IMR-90 (cell line): ENCODE data around the gene COLEC11. TPM values are rescaled to one million over a fixed set of nuclear protein-coding genes. Genes with fewer than 3 reads are reported as not detected.

ENCODE experiments used
- ATAC-seq: fragments of 200-7000 bp; cut with Tn5 transposase; 2 replicates; pipeline ENCODE4 v1.9.1; 2020; ENCODE audit warnings: low read depth, mild to moderate bottlenecking, moderate library complexity
- BruUV-seq: library from RNA; stranded (reverse); fragments of 400-500 nt; replicated peaks from 2 replicates; lab custom pipeline; 2021; lab: Mats Ljungman, UMichigan
- CTCF ChIA-PET: fragments of 300-600 bp; formaldehyde crosslinking; extraction: SDS; loops from one replicate; lab custom pipeline; 2021; ENCODE audit warnings: antibody characterized with exemption; lab: Yijun Ruan, JAX
- POLR2A ChIA-PET: fragments of 300-600 bp; sonication (Branson Sonifier 250); formaldehyde crosslinking; loops from one replicate; lab custom pipeline; 2022; ENCODE audit warnings: antibody characterized with exemption; ENCODE audit not compliant: unreplicated experiment; lab: Charles Lee
- DNase-seq: peaks from one replicate; pipeline ENCODE4 v3.0.0; 2013
- H2AFZ ChIP-seq: replicated peaks from 2 replicates; pipeline ENCODE3; 2013; ENCODE audit warnings: low read length, mild to moderate bottlenecking; ENCODE audit not compliant: poor library complexity
- H2AK5ac ChIP-seq: 2 replicates; pipeline ENCODE4 v1.6.1; 2013; ENCODE audit warnings: low read depth, low read length, inconsistent platforms
- H2AK9ac ChIP-seq: replicated peaks from 2 replicates; pipeline ENCODE3; 2013; ENCODE audit warnings: mild to moderate bottlenecking, low read depth, low read length, moderate library complexity; ENCODE audit not compliant: poor library complexity
- H2BK120ac ChIP-seq: 2 replicates; pipeline ENCODE4 v1.6.1; 2013; ENCODE audit warnings: low read depth, low read length, inconsistent platforms
- H2BK15ac ChIP-seq: 3 replicates; pipeline ENCODE4 v1.6.1; 2013; ENCODE audit warnings: low read depth, low read length, inconsistent platforms
- H2BK20ac ChIP-seq: 2 replicates; pipeline ENCODE4 v1.6.1; 2013; ENCODE audit warnings: low read depth, mild to moderate bottlenecking, inconsistent platforms, low read length, moderate library complexity
- H2BK5ac ChIP-seq: 2 replicates; pipeline ENCODE4 v1.6.1; 2013; ENCODE audit warnings: mild to moderate bottlenecking, low read depth, low read length, inconsistent platforms; ENCODE audit not compliant: poor library complexity, severe bottlenecking
- H3K14ac ChIP-seq: replicated peaks from 2 replicates; pipeline ENCODE4 v1.6.1; 2013; ENCODE audit warnings: low read depth, low read length, inconsistent platforms
- H3K18ac ChIP-seq: 2 replicates; pipeline ENCODE4 v1.6.1; 2013; ENCODE audit warnings: low read depth, low read length, control low read depth
- H3K23ac ChIP-seq: 2 replicates; pipeline ENCODE4 v1.6.1; 2013; ENCODE audit warnings: low read depth, low read length, inconsistent platforms
- H3K27ac ChIP-seq: 2 replicates; pipeline ENCODE4 v1.5.1; 2013; ENCODE audit warnings: mild to moderate bottlenecking, control low read depth, low read length; ENCODE audit not compliant: insufficient read depth
- H3K27me3 ChIP-seq: 2 replicates; pipeline ENCODE4 v1.6.1; 2013; ENCODE audit warnings: low read length; ENCODE audit not compliant: control insufficient read depth, insufficient read depth
- H3K36me3 ChIP-seq: 2 replicates; pipeline ENCODE4 v1.6.1; 2013; ENCODE audit warnings: low read length, mixed read lengths; ENCODE audit not compliant: control insufficient read depth, insufficient read depth
- H3K4ac ChIP-seq: 2 replicates; pipeline ENCODE4 v1.6.1; 2013; ENCODE audit warnings: low read depth, low read length, inconsistent platforms
- H3K4me1 ChIP-seq: 2 replicates; pipeline ENCODE4 v1.6.1; 2013; ENCODE audit warnings: low read length, mixed read lengths; ENCODE audit not compliant: control insufficient read depth, insufficient read depth
- H3K4me2 ChIP-seq: 2 replicates; pipeline ENCODE4 v1.6.1; 2013; ENCODE audit warnings: low read depth, mild to moderate bottlenecking, control low read depth, low read length, moderate library complexity
- H3K4me3 ChIP-seq: 2 replicates; pipeline ENCODE4 v1.5.1; 2013; ENCODE audit warnings: low read depth, mild to moderate bottlenecking, control low read depth, low read length, moderate library complexity; ENCODE audit not compliant: insufficient read depth
- H3K56ac ChIP-seq: 2 replicates; pipeline ENCODE4 v1.6.1; 2013; ENCODE audit warnings: low read length, inconsistent platforms; ENCODE audit not compliant: insufficient read depth; ENCODE audit errors: extremely low read depth
- H3K79me1 ChIP-seq, 2 experiments: 2 replicates each; pipeline ENCODE4 v1.6.1; 2013; ENCODE audit warnings: low read length in 2 of 2, inconsistent platforms in 1 of 2, low read depth in 1 of 2
- H3K9ac ChIP-seq: 2 replicates; pipeline ENCODE4 v1.6.1; 2013; ENCODE audit warnings: low read depth, low read length, control low read depth
- H3K9me1 ChIP-seq: 2 replicates; pipeline ENCODE4 v1.6.1; 2013; ENCODE audit warnings: low read length, inconsistent platforms; ENCODE audit not compliant: insufficient read depth
- H3K9me3 ChIP-seq: 2 replicates; pipeline ENCODE4 v1.6.1; 2013; ENCODE audit warnings: low read length; ENCODE audit not compliant: control insufficient read depth, insufficient read depth
- H4K20me1 ChIP-seq: 2 replicates; pipeline ENCODE4 v1.6.1; 2013; ENCODE audit warnings: low read length, inconsistent platforms; ENCODE audit not compliant: insufficient read depth
- H4K5ac ChIP-seq: 2 replicates; pipeline ENCODE4 v1.6.1; 2013; ENCODE audit warnings: mild to moderate bottlenecking, low read depth, low read length, control low read depth
- H4K8ac ChIP-seq, 2 experiments: 2 replicates each; pipeline ENCODE4 v1.6.1; 2013; ENCODE audit warnings: low read depth in 2 of 2, low read length in 2 of 2, control low read depth in 1 of 2, inconsistent platforms in 1 of 2
- H4K91ac ChIP-seq: 2 replicates; pipeline ENCODE4 v1.6.1; 2013; ENCODE audit warnings: low read depth, low read length, inconsistent platforms; ENCODE audit not compliant: insufficient read depth
- BHLHE40 ChIP-seq: fragments of 150-350 bp; IDR thresholded peaks from 2 replicates; pipeline ENCODE4 v1.6.1; 2016; ENCODE audit warnings: mild to moderate bottlenecking, low read depth, low read length
- CEBPB ChIP-seq: IDR thresholded peaks from 2 replicates; pipeline ENCODE4 v1.6.1; 2012; ENCODE audit warnings: low read depth, low read length, improper control_type of control experiment
- CHD1 ChIP-seq: IDR thresholded peaks from 2 replicates; pipeline ENCODE4 v1.6.1; 2012; ENCODE audit warnings: low read depth, low read length, improper control_type of control experiment
- FOS ChIP-seq: fragments of 150-350 bp; IDR thresholded peaks from 2 replicates; pipeline ENCODE4 v1.6.1; 2016; ENCODE audit warnings: low read depth, low read length
- MAFK ChIP-seq: IDR thresholded peaks from 2 replicates; pipeline ENCODE4 v1.6.1; 2012; ENCODE audit warnings: low read depth, low read length, improper control_type of control experiment
- MAZ ChIP-seq: IDR thresholded peaks from 2 replicates; pipeline ENCODE4 v1.6.1; 2012; ENCODE audit warnings: low read depth, mild to moderate bottlenecking, low read length, improper control_type of control experiment, moderate library complexity, borderline replicate concordance
- MXI1 ChIP-seq: IDR thresholded peaks from 2 replicates; pipeline ENCODE4 v1.6.1; 2012; ENCODE audit warnings: low read depth, mild to moderate bottlenecking, low read length, moderate library complexity, borderline replicate concordance
- NFE2L2 ChIP-seq: fragments of 150-350 bp; IDR thresholded peaks from 2 replicates; pipeline ENCODE4 v1.6.1; 2016; ENCODE audit warnings: low read depth, mild to moderate bottlenecking, low read length
- POLR2A ChIP-seq: IDR thresholded peaks from 2 replicates; pipeline ENCODE4 v1.6.1; 2012; ENCODE audit warnings: mild to moderate bottlenecking, low read depth, low read length
- RAD21 ChIP-seq: IDR thresholded peaks from 2 replicates; pipeline ENCODE4 v1.6.1; 2012; ENCODE audit warnings: low read length, improper control_type of control experiment
- RCOR1 ChIP-seq: IDR thresholded peaks from 2 replicates; pipeline ENCODE4 v1.6.1; 2012; ENCODE audit warnings: mild to moderate bottlenecking, low read length, improper control_type of control experiment; ENCODE audit not compliant: insufficient replicate concordance
- RFX5 ChIP-seq: IDR thresholded peaks from 2 replicates; pipeline ENCODE4 v1.8.0; 2012; ENCODE audit warnings: low read depth, mild to moderate bottlenecking, low read length, moderate library complexity
- SMC3 ChIP-seq: fragments of 150-350 bp; IDR thresholded peaks from 2 replicates; pipeline ENCODE4 v1.6.1; 2016; ENCODE audit warnings: low read depth, mild to moderate bottlenecking, antibody characterized with exemption, low read length, moderate library complexity
- WGBS, 2 experiments: methylation state at CpG; one replicate each; pipeline versions ENCODE4 v1.1.5 to v1.1.7; 2013; ENCODE audit warnings: missing lambda C conversion rate in 2 of 2; ENCODE audit not compliant: insufficient read length in 1 of 2; ENCODE audit errors: extremely low coverage in 2 of 2; 5-methylcytosine and 5-hydroxymethylcytosine counted together
- dilution Hi-C: fragments of 300-500 bp; cut with HindIII; formaldehyde crosslinking; loops from one replicate; pipeline ENCODE4 v1.14.3; 2018; ENCODE audit warnings: low sequenced_read_pairs; ENCODE audit not compliant: unreplicated experiment
- in situ Hi-C: fragments of 300-500 bp; cut with MboI; formaldehyde crosslinking; loops from 3 replicates; pipeline ENCODE4 v1.14.3; 2019; ENCODE audit warnings: low sequenced_read_pairs, inconsistent platforms, mixed read lengths
- intact Hi-C: fragments of 100-400 bp; cut with micrococcal nuclease; formaldehyde crosslinking; loops from 2 replicates; pipeline ENCODE4 v1.10.0; 2022
- polyA plus RNA-seq, 3 experiments: library from polyadenylated mRNA; depleted of rRNA; stranded (reverse); fragments of >200 nt; gene quantifications; 2 replicates each; pipeline ENCODE4 v1.2.3, GENCODE V29; 2012; ENCODE audit warnings: low replicate concordance in 1 of 3
- total RNA-seq: library from RNA; depleted of rRNA; stranded (reverse); fragments of >200 nt; gene quantifications from 2 replicates; pipeline ENCODE4 v1.2.3, GENCODE V29; 2012
- TF ChIP-seq, protein P1 (sequence below): fragments of 150-350 bp; IDR thresholded peaks from 2 replicates; pipeline ENCODE4 v1.6.1; 2016; ENCODE audit warnings: low read depth, mild to moderate bottlenecking, low read length, moderate library complexity, borderline replicate concordance
- TF ChIP-seq, protein P2 (sequence below): fragments of 150-350 bp; IDR thresholded peaks from 2 replicates; pipeline ENCODE4 v1.6.1; 2017; ENCODE audit warnings: mild to moderate bottlenecking, antibody characterized with exemption, low read length, low read depth

COLEC11 gene
- total and polyA plus RNA-seq, 2 of the 4 experiments (the other 2 are of a cell fraction), result under 0.01 to 0.24 TPM

DNA sequence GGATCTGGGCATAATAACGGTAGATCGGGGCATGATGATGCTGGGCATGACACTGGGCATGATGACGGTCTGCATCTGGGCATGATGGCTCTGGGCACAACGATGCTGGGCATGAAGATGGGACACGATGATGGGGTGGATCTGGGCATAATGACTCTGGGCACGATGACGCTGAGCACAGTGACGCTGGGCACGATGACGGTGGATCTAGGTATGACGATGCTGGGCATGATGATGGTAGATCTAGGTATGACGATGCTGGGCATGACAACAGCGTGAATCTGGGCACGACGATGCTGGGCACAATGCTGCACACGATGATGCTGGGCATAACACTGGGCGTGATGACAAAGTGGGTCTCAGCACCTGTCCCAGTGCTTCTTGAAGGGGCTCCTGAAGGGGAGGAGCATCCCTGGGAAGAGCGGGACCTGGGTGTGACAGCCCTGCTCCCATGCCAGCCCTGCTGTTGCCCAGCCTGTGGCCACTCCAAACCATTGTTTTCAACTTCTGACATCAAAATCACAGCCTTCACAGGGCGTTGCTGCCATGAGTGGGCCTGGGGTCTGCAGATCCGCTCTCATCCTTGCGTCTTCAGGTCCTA, 32.7 kb downstream of the COLEC11 start (continued):
- TF ChIP-seq NFE2L2, result no peak

DNA sequence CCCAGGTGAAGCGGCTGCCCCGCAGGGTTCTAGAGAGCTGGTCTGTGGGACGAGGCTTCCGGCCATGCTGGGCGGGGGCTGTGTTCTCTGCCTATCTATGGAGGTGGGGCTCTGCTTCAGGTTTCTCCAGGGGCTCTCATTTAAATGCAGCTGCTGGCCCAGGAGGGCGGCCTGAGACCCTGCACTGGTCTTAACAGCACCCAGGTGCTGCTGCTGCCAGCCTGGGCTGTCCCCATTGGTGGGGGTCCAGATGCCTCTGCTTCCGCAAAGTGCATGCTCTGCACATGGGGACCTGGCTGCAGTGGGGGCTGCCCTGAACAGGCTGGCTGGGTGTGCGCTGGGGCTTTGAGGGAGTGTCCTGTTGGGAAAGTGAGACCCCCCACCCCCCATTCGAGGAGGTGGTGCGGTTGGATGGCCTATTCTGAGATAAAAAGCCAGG, 33.3 kb downstream of the COLEC11 start:
- DNase-seq, result no peak
- TF ChIP-seq BHLHE40 (no peak), MXI1 (no peak), CHD1 (no peak), POLR2A (no peak), MAFK (no peak), MAZ (no peak), CEBPB (no peak), SMC3 (no peak), FOS (no peak), RCOR1 (no peak), RAD21 (no peak), RFX5 (no peak), NFE2L2 (no peak)
- TF ChIP-seq, protein P1, sequence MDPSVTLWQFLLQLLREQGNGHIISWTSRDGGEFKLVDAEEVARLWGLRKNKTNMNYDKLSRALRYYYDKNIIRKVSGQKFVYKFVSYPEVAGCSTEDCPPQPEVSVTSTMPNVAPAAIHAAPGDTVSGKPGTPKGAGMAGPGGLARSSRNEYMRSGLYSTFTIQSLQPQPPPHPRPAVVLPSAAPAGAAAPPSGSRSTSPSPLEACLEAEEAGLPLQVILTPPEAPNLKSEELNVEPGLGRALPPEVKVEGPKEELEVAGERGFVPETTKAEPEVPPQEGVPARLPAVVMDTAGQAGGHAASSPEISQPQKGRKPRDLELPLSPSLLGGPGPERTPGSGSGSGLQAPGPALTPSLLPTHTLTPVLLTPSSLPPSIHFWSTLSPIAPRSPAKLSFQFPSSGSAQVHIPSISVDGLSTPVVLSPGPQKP, result no peak
- TF ChIP-seq, protein P2, sequence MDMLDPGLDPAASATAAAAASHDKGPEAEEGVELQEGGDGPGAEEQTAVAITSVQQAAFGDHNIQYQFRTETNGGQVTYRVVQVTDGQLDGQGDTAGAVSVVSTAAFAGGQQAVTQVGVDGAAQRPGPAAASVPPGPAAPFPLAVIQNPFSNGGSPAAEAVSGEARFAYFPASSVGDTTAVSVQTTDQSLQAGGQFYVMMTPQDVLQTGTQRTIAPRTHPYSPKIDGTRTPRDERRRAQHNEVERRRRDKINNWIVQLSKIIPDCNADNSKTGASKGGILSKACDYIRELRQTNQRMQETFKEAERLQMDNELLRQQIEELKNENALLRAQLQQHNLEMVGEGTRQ, result no peak

More for the DNA sequence above, 33.3 kb downstream of the COLEC11 start:
- Histone ChIP-seq H3K4ac (no peak overlapping the region), H4K5ac (no peak overlapping the region), H3K79me1 (no peaks in the 10 kb centered on the region; a peak in 1 of 4 replicates), H3K9me1 (peaks cover 16% of the 10 kb centered on the region), H3K9ac (no peak overlapping the region), H2BK120ac (no peak overlapping the region), H2AK9ac (no peak overlapping the region), H2BK15ac (no peak overlapping the region), H3K27ac (no peak overlapping the region), H3K56ac (no peak overlapping the region), H3K18ac (no peak overlapping the region), H3K14ac (no peak overlapping the region), H3K4me2 (no peak overlapping the region), H3K4me3 (no peak overlapping the region), H4K20me1 (no peaks in the 10 kb centered on the region), H2AFZ (no peak overlapping the region), H2BK5ac (no peak overlapping the region), H4K91ac (no peak overlapping the region), H3K23ac (no peak overlapping the region), H3K4me1 (peaks cover 15% of the 10 kb centered on the region; the same call in 1 of the 2 replicates), H4K8ac (no peak overlapping the region), H3K27me3 (no peaks in the 10 kb centered on the region), H3K9me3 (peaks cover 3% of the 10 kb centered on the region; the same call in 1 of the 2 replicates), H3K36me3 (no peaks in the 10 kb centered on the region), H2BK20ac (no peak overlapping the region), H2AK5ac (no peak overlapping the region)
- intact Hi-C loops (no loop called here), in situ Hi-C loops (no loop called here), dilution Hi-C loops (no loop called here)
- no peak for ATAC-seq
- no TSS peak for BruUV-seq
- POLR2A ChIA-PET, result no interaction called here
- CTCF ChIA-PET, result interaction anchor here (1.1 kb wide), 1 partner anchor 44 kb away, joined by 3 read pairs; no protein-coding TSS in a partner anchor
- WGBS, 2 experiments, result 83% methylated on average over 4 of the region's 10 CpGs; no CpG with 5 or more reads in 1 of the 2 experiments
